ENCODE results near the gene RGS12. TPM values are rescaled to one million over a fixed set of nuclear protein-coding genes. Genes with fewer than 3 reads are reported as not detected.

The RGS12 gene
- polyA plus RNA-seq, 2 of the 4 experiments (the other 2 are of a cell fraction): 7.4 to 8.9 TPM

- no peak for FAIRE-seq
- POLR2A ChIA-PET: no interaction called here
- WGBS (ENCODE audit: missing lambda C conversion rate): 90% methylated on average over 3 of the region's 3 CpGs
Measured at GRCh38 chr4:3252480-3252828, 40.4 kb upstream of the RGS12 start.

GRCh38 chr4:3252831-3253641 is 39.8 kb upstream of the RGS12 start:
- FAIRE-seq: no peak
- TF ChIP-seq HOXB13 (CRISPR knock-in tag; IDR thresholded peaks at IDR 0.05; ENCODE audit: low read depth) (no peak), ESRRA (IDR thresholded peaks at IDR 0.05; ENCODE audit: borderline replicate concordance, low read length) (no peak), RARB (CRISPR knock-in tag; IDR thresholded peaks at IDR 0.05) (no peak), HDAC2 (IDR thresholded peaks at IDR 0.05) (no peak), HOXB5 (CRISPR knock-in tag; IDR thresholded peaks at IDR 0.05) (no peak), HMGXB4 (CRISPR knock-in tag; IDR thresholded peaks at IDR 0.05; ENCODE audit: borderline replicate concordance) (no peak), EP300 (IDR thresholded peaks at IDR 0.05) (no peak), PBX3 (IDR thresholded peaks at IDR 0.05) (no peak), FOSB (CRISPR knock-in tag; IDR thresholded peaks at IDR 0.05) (no peak), MAZ (IDR thresholded peaks at IDR 0.05; ENCODE audit: borderline replicate concordance, low read depth, low read length) (no peak), SREBF2 (IDR thresholded peaks at IDR 0.05) (no peak), ZNF302 (CRISPR knock-in tag; IDR thresholded peaks at IDR 0.05) (no peak), EHF (CRISPR knock-in tag; IDR thresholded peaks at IDR 0.05) (no peak), MYC (IDR thresholded peaks at IDR 0.05; ENCODE audit: borderline replicate concordance, low read length) (no peak), TFCP2L1 (CRISPR knock-in tag; IDR thresholded peaks at IDR 0.05) (no peak), REST (IDR thresholded peaks at IDR 0.05) (no peak), HEYL (CRISPR knock-in tag; IDR thresholded peaks at IDR 0.05) (no peak)
- Histone ChIP-seq H3K4me1 (no peaks in the 10 kb centered on the region), H3K27ac (no peak overlapping the region), H3K4me3 (no peak overlapping the region), H3K4me2 (no peak overlapping the region), H3K9me3 (no peaks in the 10 kb centered on the region)
- ChIA-PET POLR2A (no interaction called here), CTCF (no interaction called here)
- no peak for DNase-seq (ENCODE audit: low read depth in 1 of 2, low spot score in 1 of 2)
- no peak for ATAC-seq
- 86% methylated on average over 21 of the region's 38 CpGs for WGBS (ENCODE audit: missing lambda C conversion rate)

More at GRCh38 chr4:3252480-3252828, 40.4 kb upstream of the RGS12 start:
- Histone ChIP-seq H3K4me1 (no peaks in the 10 kb centered on the region), H3K9me3 (no peaks in the 10 kb centered on the region), H3K27ac (no peak overlapping the region), H3K4me2 (no peak overlapping the region), H3K4me3 (no peak overlapping the region)
- CTCF ChIA-PET: no interaction called here
- DNase-seq (ENCODE audit: low read depth in 1 of 2, low spot score in 1 of 2): no peak
- no peak for ATAC-seq
- TF ChIP-seq HEYL (CRISPR knock-in tag; IDR thresholded peaks at IDR 0.05) (no peak), BHLHE40 (IDR thresholded peaks at IDR 0.05; ENCODE audit: low read depth, low read length) (no peak), FOSB (CRISPR knock-in tag; IDR thresholded peaks at IDR 0.05) (no peak), MAFK (IDR thresholded peaks at IDR 0.05; ENCODE audit: partially characterized antibody) (no peak), PHF8 (IDR thresholded peaks at IDR 0.05; ENCODE audit: borderline replicate concordance, low read depth) (no peak), PBX3 (IDR thresholded peaks at IDR 0.05) (no peak), CBX8 (IDR thresholded peaks at IDR 0.05) (no peak), RCOR1 (IDR thresholded peaks at IDR 0.05; ENCODE audit: low read depth, low read length) (no peak), CBX2 (IDR thresholded peaks at IDR 0.05; ENCODE audit: borderline replicate concordance, low read depth) (no peak), TP53 (CRISPR knock-in tag; IDR thresholded peaks at IDR 0.05) (no peak)

Data from A549 (cell line).